ENCODE data around the gene FILIP1. TPM values are rescaled to one million over a fixed set of nuclear protein-coding genes. Genes with fewer than 3 reads are reported as not detected.

Gene FILIP1
- total RNA-seq, 2 experiments from 2014 or later = not detected

- Histone ChIP-seq H4K20me1 (ENCODE audit: insufficient read depth, low read length) (no peaks in the 10 kb centered on the region), H3K27ac (ENCODE audit: low read depth, low read length, poor library complexity, severe bottlenecking) (no peak overlapping the region), H3K36me3 (ENCODE audit: insufficient read depth, low read length) (no peaks in the 10 kb centered on the region), H3K9me3 (ENCODE audit: low read length) (no peaks in the 10 kb centered on the region), H2AFZ (ENCODE audit: low read length) (no peak overlapping the region), H3K4me3 (ENCODE audit: low read depth, low read length, poor library complexity, severe bottlenecking) (no peak overlapping the region), H3K4me1 (ENCODE audit: insufficient read depth, low read length, poor library complexity, severe bottlenecking) (no peaks in the 10 kb centered on the region), H3K79me2 (ENCODE audit: insufficient read depth, low read depth, low read length) (no peaks in the 10 kb centered on the region), H3K4me2 (ENCODE audit: low read length) (no peak overlapping the region), H3K9me2 (ENCODE audit: insufficient read depth, low read length) (no peaks in the 10 kb centered on the region)
- BruUV-seq (replicated peaks) = no TSS peak
- no peak for TF ChIP-seq CTCF (conservative IDR thresholded peaks at IDR 0.05; ENCODE audit: low read length)
- no peak for TF ChIP-seq EZH2phosphoT487 (IDR thresholded peaks at IDR 0.05; ENCODE audit: borderline replicate concordance, low read depth, low read length)
- intact Hi-C loops (cut with micrococcal nuclease; ENCODE audit: unreplicated experiment) = no loop called here
- CTCF ChIA-PET (ENCODE audit: unreplicated experiment) = no interaction called here
- POLR2A ChIA-PET = interaction anchor here (0.6 kb wide), 1 partner anchor 314 kb away, joined by 3 read pairs; no protein-coding TSS in a partner anchor
- no peak for DNase-seq (ENCODE audit: low spot score)
These were observed 74.2 kb downstream of the FILIP1 start for GRCh38 chr6:75419416-75419815.

GRCh38 chr6:75418233-75418632 lies 75.4 kb downstream of the FILIP1 start:
- Histone ChIP-seq H3K36me3 (ENCODE audit: insufficient read depth, low read length) (no peaks in the 10 kb centered on the region), H3K4me1 (ENCODE audit: insufficient read depth, low read length, poor library complexity, severe bottlenecking) (no peaks in the 10 kb centered on the region), H3K9me2 (ENCODE audit: insufficient read depth, low read length) (no peaks in the 10 kb centered on the region), H2AFZ (ENCODE audit: low read length) (no peak overlapping the region), H3K9me3 (ENCODE audit: low read length) (no peaks in the 10 kb centered on the region), H4K20me1 (ENCODE audit: insufficient read depth, low read length) (no peaks in the 10 kb centered on the region), H3K79me2 (ENCODE audit: insufficient read depth, low read depth, low read length) (no peaks in the 10 kb centered on the region), H3K27ac (ENCODE audit: low read depth, low read length, poor library complexity, severe bottlenecking) (no peak overlapping the region), H3K4me2 (ENCODE audit: low read length) (no peak overlapping the region), H3K4me3 (ENCODE audit: low read depth, low read length, poor library complexity, severe bottlenecking) (no peak overlapping the region)
- ChIA-PET CTCF (ENCODE audit: unreplicated experiment) (no interaction called here), POLR2A (no interaction called here)
- intact Hi-C loops (cut with micrococcal nuclease; ENCODE audit: unreplicated experiment) = no loop called here
- TF ChIP-seq CTCF (conservative IDR thresholded peaks at IDR 0.05; ENCODE audit: low read length) (no peak), EZH2phosphoT487 (IDR thresholded peaks at IDR 0.05; ENCODE audit: borderline replicate concordance, low read depth, low read length) (no peak)
- DNase-seq (ENCODE audit: low spot score) = no peak
- no TSS peak for BruUV-seq (replicated peaks)

- Histone ChIP-seq H3K4me1 (ENCODE audit: insufficient read depth, low read length, poor library complexity, severe bottlenecking) (no peaks in the 10 kb centered on the region), H3K4me2 (ENCODE audit: low read length) (no peak overlapping the region), H3K9me3 (ENCODE audit: low read length) (no peaks in the 10 kb centered on the region), H3K27ac (ENCODE audit: low read depth, low read length, poor library complexity, severe bottlenecking) (no peak overlapping the region), H3K79me2 (ENCODE audit: insufficient read depth, low read depth, low read length) (no peaks in the 10 kb centered on the region), H3K9me2 (ENCODE audit: insufficient read depth, low read length) (no peaks in the 10 kb centered on the region), H3K36me3 (ENCODE audit: insufficient read depth, low read length) (no peaks in the 10 kb centered on the region), H4K20me1 (ENCODE audit: insufficient read depth, low read length) (no peaks in the 10 kb centered on the region), H3K4me3 (ENCODE audit: low read depth, low read length, poor library complexity, severe bottlenecking) (no peak overlapping the region), H2AFZ (ENCODE audit: low read length) (no peak overlapping the region)
- POLR2A ChIA-PET = interaction anchor here (0.7 kb wide), 2 partner anchors 21 to 125 kb away, joined by 3 read pairs; no protein-coding TSS in a partner anchor
- intact Hi-C loops (cut with micrococcal nuclease; ENCODE audit: unreplicated experiment) = no loop called here
- no TSS peak for BruUV-seq (replicated peaks)
- CTCF ChIA-PET (ENCODE audit: unreplicated experiment) = no interaction called here
- no peak for DNase-seq (ENCODE audit: low spot score)
- TF ChIP-seq CTCF (conservative IDR thresholded peaks at IDR 0.05; ENCODE audit: low read length) (no peak), EZH2phosphoT487 (IDR thresholded peaks at IDR 0.05; ENCODE audit: borderline replicate concordance, low read depth, low read length) (no peak)
These were observed 77.2 kb downstream of the FILIP1 start for GRCh38 chr6:75416443-75416842.

All from OCI-LY7 (cell line).